ENCODE measurements around the gene CDKN1C.

CDKN1C gene

GRCh38 chr11:2834503-2835273 lies 50.9 kb downstream of the CDKN1C start:
- H3K4me3 ChIP-seq (ENCODE audit: low read length) = no peak overlapping the region
- TF ChIP-seq, protein P1, sequence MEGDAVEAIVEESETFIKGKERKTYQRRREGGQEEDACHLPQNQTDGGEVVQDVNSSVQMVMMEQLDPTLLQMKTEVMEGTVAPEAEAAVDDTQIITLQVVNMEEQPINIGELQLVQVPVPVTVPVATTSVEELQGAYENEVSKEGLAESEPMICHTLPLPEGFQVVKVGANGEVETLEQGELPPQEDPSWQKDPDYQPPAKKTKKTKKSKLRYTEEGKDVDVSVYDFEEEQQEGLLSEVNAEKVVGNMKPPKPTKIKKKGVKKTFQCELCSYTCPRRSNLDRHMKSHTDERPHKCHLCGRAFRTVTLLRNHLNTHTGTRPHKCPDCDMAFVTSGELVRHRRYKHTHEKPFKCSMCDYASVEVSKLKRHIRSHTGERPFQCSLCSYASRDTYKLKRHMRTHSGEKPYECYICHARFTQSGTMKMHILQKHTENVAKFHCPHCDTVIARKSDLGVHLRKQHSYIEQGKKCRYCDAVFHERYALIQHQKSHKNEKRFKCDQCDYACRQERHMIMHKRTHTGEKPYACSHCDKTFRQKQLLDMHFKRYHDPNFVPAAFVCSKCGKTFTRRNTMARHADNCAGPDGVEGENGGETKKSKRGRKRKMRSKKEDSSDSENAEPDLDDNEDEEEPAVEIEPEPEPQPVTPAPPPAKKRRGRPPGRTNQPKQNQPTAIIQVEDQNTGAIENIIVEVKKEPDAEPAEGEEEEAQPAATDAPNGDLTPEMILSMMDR (IDR thresholded peaks at IDR 0.05; ENCODE audit: insufficient read depth, low read depth, low read length, missing control alignments) = no peak
- no peak for DNase-seq (ENCODE audit: low read depth)

DNA sequence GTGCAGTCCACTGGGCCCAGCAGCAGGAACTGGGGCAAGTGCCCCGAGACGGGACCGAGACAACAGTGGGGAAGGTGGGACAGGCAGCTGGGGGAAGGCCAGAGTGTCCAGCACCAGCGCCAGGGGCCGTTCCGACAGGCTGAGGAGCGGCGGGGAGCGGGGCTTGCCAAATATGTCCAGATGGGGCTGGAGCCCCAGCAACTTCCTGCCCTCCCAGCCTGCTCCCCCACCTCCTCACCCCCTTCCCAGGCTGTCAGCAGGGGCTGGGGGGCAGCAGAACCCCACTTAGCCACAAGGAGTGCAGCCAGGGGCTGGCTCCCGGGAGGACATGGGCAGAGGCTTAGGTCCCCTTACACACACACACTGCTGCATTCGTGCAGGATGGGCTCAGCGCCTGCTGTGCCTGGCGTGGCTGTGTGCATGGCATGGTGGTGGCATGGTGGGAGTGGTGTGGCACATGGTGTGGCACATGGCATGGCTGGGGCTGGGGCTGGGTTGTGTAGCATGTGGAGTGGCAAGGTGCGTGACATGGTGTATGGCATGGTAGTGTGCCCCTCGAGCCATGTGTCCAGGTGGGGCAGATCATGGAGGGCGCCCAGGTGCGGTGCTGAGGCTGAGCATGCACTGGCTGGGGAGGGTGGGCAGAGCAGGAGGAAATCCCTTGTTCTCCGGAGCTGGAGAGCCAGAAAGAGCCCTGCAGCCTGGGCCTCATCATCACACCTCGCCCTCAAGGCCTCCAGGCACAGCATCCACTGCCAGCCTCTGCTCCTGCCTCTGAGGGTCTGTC lies 51.7 kb downstream of the CDKN1C start:
- TF ChIP-seq, protein P1 (IDR thresholded peaks at IDR 0.05; ENCODE audit: insufficient read depth, low read depth, low read length, missing control alignments) = no peak
- no peak overlapping the region for H3K4me3 ChIP-seq (ENCODE audit: low read length)
- DNase-seq (ENCODE audit: low read depth) = no peak

All from epithelial cell of esophagus (primary cell).